ENCODE measurements around the gene SRCAP. TPM values are rescaled to one million over a fixed set of nuclear protein-coding genes. Genes with fewer than 3 reads are reported as not detected.

The SRCAP gene
- total RNA-seq, 4 donors from 2014 or later, result 10.7 to 39.6 (median 26.1) TPM

- H3K27ac ChIP-seq, result no peak overlapping the region
- no peaks in the 10 kb centered on the region for H3K27me3 ChIP-seq
- intact Hi-C loops (cut with DNase I), result no loop called here
- TF ChIP-seq CTCF (IDR thresholded peaks at IDR 0.05) (no peak), POLR2A (IDR thresholded peaks at IDR 0.05) (no peak)
- peaks cover 16 to 40% (median 18%) of the 10 kb centered on the region in 3 donors for H3K4me1 ChIP-seq
- peaks cover 46 to 63% (median 49%) of the 10 kb centered on the region in 3 donors for H3K36me3 ChIP-seq
- no peak overlapping the region for H3K4me3 ChIP-seq
- 80 to 100% methylated on average over 2 to 3 of the region's 11 CpGs for WGBS, 2 donors
- no peaks in the 10 kb centered on the region for H3K9me3 ChIP-seq
- no peak for DNase-seq
Observed at GRCh38 chr16:30764086-30764485, 65.1 kb downstream of the SRCAP start.

GRCh38 chr16:30764816-30765465 is 66.0 kb downstream of the SRCAP start:
- peaks cover 50 to 69% (median 57%) of the 10 kb centered on the region in 3 donors for H3K36me3 ChIP-seq
- intact Hi-C loops (cut with DNase I), result no loop called here
- DNase-seq, result no peak
- H3K4me3 ChIP-seq, result no peak overlapping the region
- H3K9me3 ChIP-seq, result no peaks in the 10 kb centered on the region
- H3K4me1 ChIP-seq, result peaks cover 16 to 40% (median 18%) of the 10 kb centered on the region in 3 donors
- TF ChIP-seq POLR2A (IDR thresholded peaks at IDR 0.05), result no peak
- no peak for TF ChIP-seq CTCF (IDR thresholded peaks at IDR 0.05)
- no peaks in the 10 kb centered on the region for H3K27me3 ChIP-seq
- no peak overlapping the region for H3K27ac ChIP-seq
- 95 to 96% methylated on average over 5 to 7 of the region's 12 CpGs for WGBS, 2 donors

GRCh38 chr16:30766206-30766932 is 67.4 kb downstream of the SRCAP start:
- TF ChIP-seq CTCF (IDR thresholded peaks at IDR 0.05), result no peak
- TF ChIP-seq POLR2A (IDR thresholded peaks at IDR 0.05), result no peak
- no peak for DNase-seq
- Histone ChIP-seq H3K4me3 (no peak overlapping the region), H3K36me3 (peaks cover 51 to 84% (median 69%) of the 10 kb centered on the region in 3 donors), H3K9me3 (no peaks in the 10 kb centered on the region), H3K27ac (no peak overlapping the region), H3K27me3 (no peaks in the 10 kb centered on the region), H3K4me1 (peaks cover 10 to 26% (median 12%) of the 10 kb centered on the region in 3 donors)
- intact Hi-C loops (cut with DNase I), result no loop called here
- WGBS, 2 donors, result 87 to 91% methylated on average over 20 to 24 of the region's 29 CpGs

GRCh38 chr16:30766933-30767284 is 67.9 kb downstream of the SRCAP start:
- no peaks in the 10 kb centered on the region for H3K9me3 ChIP-seq
- 62 to 92% methylated on average over 3 to 4 of the region's 4 CpGs for WGBS, 2 donors
- TF ChIP-seq CTCF (IDR thresholded peaks at IDR 0.05) (no peak), POLR2A (IDR thresholded peaks at IDR 0.05) (no peak)
- H3K27ac ChIP-seq, result no peak overlapping the region
- H3K4me3 ChIP-seq, result no peak overlapping the region
- DNase-seq, result no peak
- peaks cover 10 to 23% (median 12%) of the 10 kb centered on the region in 3 donors for H3K4me1 ChIP-seq
- peaks cover 57 to 89% (median 74%) of the 10 kb centered on the region in 3 donors for H3K36me3 ChIP-seq
- intact Hi-C loops (cut with DNase I), result no loop called here
- H3K27me3 ChIP-seq, result no peaks in the 10 kb centered on the region

- H3K4me3 ChIP-seq, result no peak overlapping the region
- 87 to 88% methylated on average over 9 of the region's 18 CpGs for WGBS, 2 donors
- intact Hi-C loops (cut with DNase I), result no loop called here
Observed at GRCh38 chr16:30767767-30768465, 68.9 kb downstream of the SRCAP start.

More at GRCh38 chr16:30767767-30768465, 68.9 kb downstream of the SRCAP start:
- Histone ChIP-seq H3K27me3 (no peaks in the 10 kb centered on the region), H3K4me1 (peaks cover 7 to 18% (median 7%) of the 10 kb centered on the region in 3 donors), H3K36me3 (peaks cover 66 to 99% (median 81%) of the 10 kb centered on the region in 3 donors), H3K27ac (no peak overlapping the region), H3K9me3 (no peaks in the 10 kb centered on the region)
- no peak for DNase-seq
- TF ChIP-seq POLR2A (IDR thresholded peaks at IDR 0.05), result no peak
- TF ChIP-seq CTCF (IDR thresholded peaks at IDR 0.05), result no peak
